Large intestine (tissue), 3 donors: ENCODE results near the gene SLC35B4. TPM values are rescaled to one million over a fixed set of nuclear protein-coding genes. Genes with fewer than 3 reads are reported as not detected.

Experiments
- DNase-seq, 2 donors: peaks; one replicate each; pipeline versions ENCODE4 v3.0.0 to v3.0.0-alpha.2; 2013
- H3K27ac ChIP-seq: one replicate; pipeline ENCODE4 v1.5.1; 2013; ENCODE audit warnings: low read length
- H3K27me3 ChIP-seq: 2 replicates; pipeline ENCODE4 v1.6.1; 2013; ENCODE audit warnings: low read length; ENCODE audit not compliant: control insufficient read depth, insufficient read depth
- H3K36me3 ChIP-seq: 2 replicates; pipeline ENCODE4 v1.6.1; 2013; ENCODE audit warnings: low read length; ENCODE audit not compliant: control insufficient read depth, insufficient read depth
- H3K4me1 ChIP-seq: one replicate; pipeline ENCODE4 v1.6.1; 2013; ENCODE audit warnings: low read length; ENCODE audit not compliant: control insufficient read depth, insufficient read depth
- H3K4me3 ChIP-seq: one replicate; pipeline ENCODE4 v1.5.1; 2013; ENCODE audit warnings: low read length
- H3K9me3 ChIP-seq: one replicate; pipeline ENCODE4 v1.6.1; 2013; ENCODE audit warnings: mild to moderate bottlenecking, low read depth, low read length, moderate library complexity; ENCODE audit not compliant: control insufficient read depth
- WGBS: methylation state at CpG from one replicate; pipeline ENCODE4 v1.1.5; 2013; ENCODE audit warnings: low lambda C conversion rate; ENCODE audit not compliant: insufficient coverage; 5-methylcytosine and 5-hydroxymethylcytosine counted together
- polyA plus RNA-seq: library from polyadenylated mRNA; unstranded; fragments of 120-200 nt; gene quantifications from one replicate; pipeline ENCODE4 v1.2.1, GENCODE V29; 2013

Gene SLC35B4
- polyA plus RNA-seq, 1 donor: 10.5 TPM

DNA sequence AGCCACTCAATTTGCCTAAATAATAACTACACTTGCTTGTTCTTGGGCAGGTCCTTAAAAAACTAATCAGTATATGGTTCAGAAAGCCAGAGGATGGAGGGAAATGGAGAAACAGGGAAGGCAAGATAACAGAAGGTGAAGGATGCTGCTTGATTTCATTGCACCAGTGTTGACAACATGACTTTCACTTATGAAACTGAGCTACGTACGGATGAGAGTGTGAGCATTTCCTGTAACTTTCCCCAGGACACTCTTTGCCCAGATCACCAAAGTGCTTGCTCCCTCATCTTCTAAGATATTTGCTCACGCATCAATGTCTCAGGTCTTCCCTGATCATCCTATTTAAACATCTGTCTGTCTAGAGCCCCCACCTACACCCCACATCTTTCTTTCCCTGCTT is 37.4 kb downstream of the SLC35B4 start:
- no peaks in the 10 kb centered on the region for H3K9me3 ChIP-seq
- no peaks in the 10 kb centered on the region for H3K36me3 ChIP-seq
- no peaks in the 10 kb centered on the region for H3K27me3 ChIP-seq
- DNase-seq: no peak
- H3K4me3 ChIP-seq: no peak overlapping the region
- H3K27ac ChIP-seq: no peak overlapping the region
- WGBS: 100% methylated on average over 1 of the region's 3 CpGs
- H3K4me1 ChIP-seq: no peaks in the 10 kb centered on the region

DNA sequence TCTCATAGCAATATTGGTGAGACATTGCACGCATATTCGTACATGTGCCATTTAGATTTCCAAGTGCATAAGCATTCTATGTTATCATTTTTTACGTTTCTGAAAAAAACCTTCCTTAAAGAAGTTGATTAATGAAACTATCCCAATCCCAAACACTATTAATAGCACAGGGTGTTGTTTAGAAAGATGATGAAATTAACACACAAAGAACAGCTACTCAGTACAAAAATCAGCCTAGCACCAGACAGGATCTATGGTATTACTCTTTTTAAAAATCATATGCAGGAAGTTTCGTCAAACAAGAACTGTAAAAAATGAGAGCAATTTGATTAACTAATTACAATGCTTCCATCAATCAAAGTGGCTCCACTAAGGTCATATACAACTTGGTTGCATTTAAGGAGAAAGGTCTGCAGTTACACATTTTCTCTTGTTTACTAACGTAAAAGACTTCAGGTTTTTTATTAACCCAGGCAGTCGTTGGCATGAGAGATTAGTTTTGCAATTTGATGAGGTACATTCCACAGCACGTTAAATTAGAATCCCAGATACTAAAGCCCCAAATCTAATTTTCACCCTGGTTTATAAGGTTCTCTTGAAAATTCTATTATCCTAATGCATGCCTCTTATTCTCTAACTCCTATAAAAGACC is 38.1 kb downstream of the SLC35B4 start:
- no peak for DNase-seq
- 67% methylated on average over 5 of the region's 7 CpGs for WGBS

DNA sequence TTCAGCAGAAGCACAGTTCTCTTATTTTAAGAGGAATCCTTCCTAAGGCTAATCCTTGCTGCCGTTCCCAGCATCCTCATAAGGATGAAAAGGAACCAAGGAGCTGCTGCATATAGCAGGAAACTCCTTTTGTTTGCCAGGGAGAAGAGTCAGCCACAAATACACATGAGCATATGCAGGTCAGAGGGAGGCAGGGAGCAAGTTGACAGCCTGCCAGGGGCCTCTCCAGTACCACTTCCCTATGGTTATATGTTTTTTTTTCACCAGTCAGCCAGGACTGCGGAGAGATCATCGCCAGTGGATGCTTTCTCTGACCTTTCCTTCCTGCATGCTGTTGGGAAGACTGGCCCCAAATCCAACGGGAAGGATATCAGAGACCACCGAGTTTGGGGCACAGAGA is 39.8 kb downstream of the SLC35B4 start:
- Histone ChIP-seq H3K4me3 (no peak overlapping the region), H3K4me1 (no peaks in the 10 kb centered on the region), H3K36me3 (no peaks in the 10 kb centered on the region), H3K27me3 (no peaks in the 10 kb centered on the region), H3K27ac (no peak overlapping the region), H3K9me3 (no peaks in the 10 kb centered on the region)
- DNase-seq: no peak
- WGBS: no CpG with 5 or more reads among the region's 5 CpGs

More for the DNA sequence above, 38.1 kb downstream of the SLC35B4 start:
- H3K36me3 ChIP-seq: no peaks in the 10 kb centered on the region
- no peaks in the 10 kb centered on the region for H3K4me1 ChIP-seq
- no peak overlapping the region for H3K4me3 ChIP-seq
- H3K27ac ChIP-seq: no peak overlapping the region
- no peaks in the 10 kb centered on the region for H3K27me3 ChIP-seq
- no peaks in the 10 kb centered on the region for H3K9me3 ChIP-seq

GRCh38 chr7:134262322-134262721 is 54.4 kb downstream of the SLC35B4 start:
- 92% methylated on average over 3 of the region's 4 CpGs for WGBS

DNA sequence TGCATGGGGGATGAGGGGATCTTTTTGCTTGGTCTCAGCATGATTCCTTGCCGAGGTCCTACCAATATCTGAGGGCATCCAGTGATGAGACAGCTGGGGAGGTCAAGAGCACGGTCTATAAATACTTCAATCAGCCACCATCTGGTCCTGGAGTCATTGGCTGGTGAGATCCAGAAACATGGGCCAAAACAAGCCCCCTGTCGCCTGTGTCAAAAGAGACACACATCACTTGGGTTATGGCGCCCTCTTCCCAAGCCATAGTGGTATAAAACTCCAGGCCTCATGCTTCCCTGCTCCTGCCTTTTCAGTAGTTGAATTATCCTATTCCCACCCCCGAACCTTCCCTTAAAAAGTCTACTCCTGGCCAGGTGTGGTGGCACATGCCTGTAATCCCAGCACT is 60.9 kb downstream of the SLC35B4 start:
- H3K4me3 ChIP-seq: no peak overlapping the region
- no peak for DNase-seq
- H3K27me3 ChIP-seq: no peaks in the 10 kb centered on the region
- no peaks in the 10 kb centered on the region for H3K36me3 ChIP-seq
- no peak overlapping the region for H3K27ac ChIP-seq
- no peaks in the 10 kb centered on the region for H3K9me3 ChIP-seq
- WGBS: no CpG with 5 or more reads among the region's 5 CpGs
- H3K4me1 ChIP-seq: no peaks in the 10 kb centered on the region

More at GRCh38 chr7:134262322-134262721, 54.4 kb downstream of the SLC35B4 start:
- Histone ChIP-seq H3K27me3 (no peaks in the 10 kb centered on the region), H3K4me1 (no peaks in the 10 kb centered on the region), H3K27ac (no peak overlapping the region), H3K4me3 (no peak overlapping the region), H3K9me3 (no peaks in the 10 kb centered on the region), H3K36me3 (no peaks in the 10 kb centered on the region)
- DNase-seq: no peak

DNA sequence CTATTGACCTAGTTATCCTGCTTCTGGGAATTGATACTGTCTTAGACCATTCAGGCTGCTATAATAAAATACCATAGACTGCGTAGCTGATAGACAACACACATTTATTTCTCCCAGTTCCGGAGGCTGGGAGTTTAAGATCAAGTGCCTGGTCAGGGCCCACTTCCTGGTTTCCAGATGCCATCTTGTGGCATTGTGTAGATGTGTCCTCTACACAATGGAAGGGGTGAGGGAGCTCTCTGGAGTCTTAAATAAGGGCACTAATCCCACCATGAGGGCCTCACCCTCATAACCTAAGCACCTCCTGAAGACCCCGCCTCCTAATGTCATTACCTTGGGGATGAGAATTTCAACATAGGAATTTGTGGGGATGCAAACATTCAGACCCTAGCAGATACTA is 62.4 kb downstream of the SLC35B4 start:
- WGBS: no CpG with 5 or more reads among the region's 3 CpGs
- Histone ChIP-seq H3K4me3 (no peak overlapping the region), H3K36me3 (no peaks in the 10 kb centered on the region), H3K27me3 (no peaks in the 10 kb centered on the region), H3K4me1 (no peaks in the 10 kb centered on the region), H3K9me3 (no peaks in the 10 kb centered on the region), H3K27ac (no peak overlapping the region)
- no peak for DNase-seq

DNA sequence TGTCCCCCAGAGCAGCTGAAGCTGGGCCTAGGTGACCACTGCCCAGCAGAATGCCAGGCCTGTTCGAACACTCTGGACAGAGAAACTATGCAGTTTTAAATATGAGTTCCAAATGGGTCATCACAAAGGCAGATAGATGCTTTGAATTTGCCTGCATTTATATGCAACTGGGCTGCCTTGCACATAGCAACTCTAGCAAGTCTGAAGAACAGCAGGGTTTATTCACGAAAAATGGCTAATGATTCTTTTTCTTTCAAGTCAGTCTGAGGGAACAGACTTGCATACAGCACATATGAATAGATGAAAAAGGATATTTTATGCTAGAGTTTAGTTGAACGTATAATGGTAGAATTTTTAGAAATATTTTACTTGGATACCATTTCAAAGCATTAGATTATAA is 68.5 kb downstream of the SLC35B4 start:
- H3K9me3 ChIP-seq: no peaks in the 10 kb centered on the region
- H3K4me3 ChIP-seq: no peak overlapping the region
- 89% methylated on average over 1 of the region's 3 CpGs for WGBS
- no peak for DNase-seq
- no peaks in the 10 kb centered on the region for H3K4me1 ChIP-seq
- H3K27ac ChIP-seq: no peak overlapping the region
- no peaks in the 10 kb centered on the region for H3K27me3 ChIP-seq
- H3K36me3 ChIP-seq: no peaks in the 10 kb centered on the region

DNA sequence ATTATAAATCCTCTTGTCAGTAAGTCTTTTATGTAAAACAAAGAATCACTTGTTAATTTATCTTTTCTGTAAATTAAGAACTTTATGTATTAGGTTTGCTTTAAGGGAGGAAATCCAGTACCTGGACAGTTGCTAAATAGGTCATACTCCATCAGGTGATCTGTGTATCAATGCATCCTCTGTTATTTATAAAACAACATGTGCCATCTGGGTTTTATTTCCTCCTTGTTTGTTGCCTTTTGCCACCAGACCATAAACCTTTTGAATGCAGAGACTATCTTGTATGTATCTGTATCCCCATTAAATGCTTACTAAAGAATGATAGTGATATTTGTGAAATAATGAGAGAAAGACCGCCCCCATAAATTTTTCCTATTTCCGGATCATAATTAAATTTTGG is 70.0 kb downstream of the SLC35B4 start:
- Histone ChIP-seq H3K36me3 (no peaks in the 10 kb centered on the region), H3K4me3 (no peak overlapping the region), H3K27me3 (no peaks in the 10 kb centered on the region), H3K27ac (no peak overlapping the region), H3K9me3 (no peaks in the 10 kb centered on the region), H3K4me1 (no peaks in the 10 kb centered on the region)
- 87% methylated on average over 2 of the region's 2 CpGs for WGBS
- DNase-seq: no peak

GRCh38 chr7:134246347-134246746 is 70.4 kb downstream of the SLC35B4 start:
- H3K4me1 ChIP-seq: no peaks in the 10 kb centered on the region
- H3K36me3 ChIP-seq: no peaks in the 10 kb centered on the region
- H3K27ac ChIP-seq: no peak overlapping the region
- 100% methylated on average over 2 of the region's 3 CpGs for WGBS
- no peaks in the 10 kb centered on the region for H3K9me3 ChIP-seq
- no peak overlapping the region for H3K4me3 ChIP-seq
- no peaks in the 10 kb centered on the region for H3K27me3 ChIP-seq
- no peak for DNase-seq

DNA sequence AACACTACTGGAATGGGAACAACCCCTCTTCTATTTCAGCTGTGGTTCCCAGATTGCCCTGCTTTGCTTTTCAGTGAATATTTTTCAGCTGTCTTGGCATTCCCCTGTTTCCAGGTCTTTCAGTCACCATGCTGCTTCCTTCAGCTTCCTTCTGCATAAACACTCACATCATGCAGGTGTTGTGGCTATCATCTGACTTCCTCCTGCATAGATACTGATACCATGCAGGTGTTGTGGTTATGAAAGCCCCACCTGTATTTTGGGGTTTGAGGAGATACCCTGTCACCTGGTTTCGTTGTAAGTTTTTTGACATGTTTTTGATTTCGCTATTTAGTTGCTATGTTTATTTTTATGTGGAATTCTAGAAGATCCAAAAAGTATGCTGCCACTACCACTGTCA is 71.5 kb downstream of the SLC35B4 start:
- Histone ChIP-seq H3K4me3 (no peak overlapping the region), H3K27me3 (no peaks in the 10 kb centered on the region), H3K36me3 (no peaks in the 10 kb centered on the region), H3K27ac (no peak overlapping the region), H3K4me1 (no peaks in the 10 kb centered on the region), H3K9me3 (no peaks in the 10 kb centered on the region)
- no peak for DNase-seq
- WGBS: 100% methylated on average over 1 of the region's 2 CpGs
